GM19467 (cell line): ENCODE measurements around the gene CABP2.
"Not testable (repeated sequence)": the region's sequence is repeated elsewhere in the genome, so short reads cannot be mapped to it uniquely, and the experiment has no call there.

Experiments
- ATAC-seq: cut with Tn5 transposase; IDR thresholded peaks from one replicate; pipeline ENCODE4 v1.9.1; 2021; ENCODE audit warnings: mild to moderate bottlenecking, moderate library complexity; ENCODE audit not compliant: unreplicated experiment

CABP2 gene

DNA sequence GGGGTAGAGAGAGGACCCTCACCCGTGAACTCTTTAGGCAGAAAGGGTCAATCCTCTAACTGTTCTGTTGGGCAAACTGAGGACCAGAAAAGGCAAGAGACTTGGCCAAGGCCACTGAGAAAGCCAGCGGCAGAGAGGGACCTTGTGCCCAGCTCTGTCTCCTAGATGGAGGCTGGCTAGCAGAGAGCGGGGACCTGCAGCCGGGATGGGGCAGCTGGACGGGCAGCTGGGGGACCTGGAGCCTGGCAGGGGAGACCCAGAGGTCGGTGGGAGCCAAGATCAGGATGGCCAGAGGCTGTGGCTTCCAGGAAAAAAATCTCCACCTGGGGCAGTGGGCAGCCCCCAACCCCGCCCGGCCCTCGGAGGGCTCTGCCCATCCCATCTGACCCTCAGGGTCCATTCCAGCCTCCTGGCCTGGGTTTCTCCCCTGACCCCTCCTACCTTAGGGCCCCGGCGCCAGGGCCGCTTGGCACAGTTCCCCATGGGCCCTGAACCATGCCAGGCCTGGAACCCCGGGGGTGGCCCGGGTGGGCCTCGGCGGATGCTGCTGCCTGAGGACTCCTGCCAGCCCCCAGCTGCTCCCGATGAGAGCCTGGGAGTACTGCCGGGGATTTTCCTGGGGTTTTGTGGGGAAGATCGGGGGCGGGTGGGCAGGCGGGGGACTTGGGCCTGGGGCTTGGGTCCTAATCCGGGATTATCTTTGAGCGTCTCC is at the start of gene CABP2:
CABP2 (minus strand) TSS at position 603 of the 712 bp plus-strand sequence; CDS start at position 483, 120 bp downstream.
- no peak for ATAC-seq

DNA sequence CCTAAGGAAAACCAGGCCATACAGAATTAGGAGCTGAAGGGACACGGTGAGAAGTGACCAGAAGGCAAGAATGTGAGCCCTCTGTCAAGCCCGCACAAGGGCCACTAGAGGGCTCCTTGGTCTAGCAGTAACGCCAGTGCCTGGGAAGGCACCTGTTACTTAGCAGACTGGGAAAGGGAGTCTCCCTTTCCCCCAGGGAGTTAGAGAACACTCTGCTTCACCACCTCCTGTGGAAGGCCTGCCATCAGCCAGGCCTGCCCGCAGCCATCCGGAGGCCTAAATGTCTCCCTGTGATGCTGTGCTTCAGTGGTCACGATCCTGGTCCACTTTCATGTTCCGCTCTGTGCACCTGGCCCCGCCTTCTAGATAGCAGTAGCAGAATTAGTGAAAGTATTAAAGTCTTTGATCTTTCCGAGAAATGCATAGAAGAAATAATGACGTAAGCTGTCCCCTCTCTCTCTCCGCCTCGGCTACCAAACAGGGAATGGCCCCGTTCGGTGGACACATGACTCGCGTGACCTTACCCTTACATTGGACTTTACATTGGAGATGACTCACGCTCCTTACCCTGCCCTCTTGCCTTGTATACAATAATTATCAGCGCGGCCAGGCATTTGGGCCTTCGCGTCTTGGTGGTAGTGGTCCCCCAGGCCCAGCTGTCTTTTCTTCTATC is 49.6 kb upstream of the CABP2 start:
- ATAC-seq: no peak

DNA sequence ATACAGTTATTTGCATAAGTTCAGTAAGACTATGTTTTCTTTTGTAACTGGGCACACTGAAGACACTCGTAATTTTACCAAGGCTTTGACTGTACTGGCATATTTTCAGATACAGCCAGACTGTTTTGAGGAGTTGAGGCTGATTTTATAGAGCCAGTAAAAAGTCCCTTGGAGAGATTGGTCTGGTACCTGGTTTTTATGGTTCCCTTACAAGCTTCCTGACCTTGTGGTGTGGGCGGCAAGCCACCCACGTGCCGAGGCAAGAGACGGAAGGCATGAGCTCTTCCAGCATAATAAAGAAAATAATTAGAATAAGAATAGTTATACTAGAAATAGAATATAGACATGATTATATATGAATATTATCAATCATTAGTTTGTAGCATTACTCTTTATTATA is 49.1 kb upstream of the CABP2 start:
- ATAC-seq: no peak

DNA sequence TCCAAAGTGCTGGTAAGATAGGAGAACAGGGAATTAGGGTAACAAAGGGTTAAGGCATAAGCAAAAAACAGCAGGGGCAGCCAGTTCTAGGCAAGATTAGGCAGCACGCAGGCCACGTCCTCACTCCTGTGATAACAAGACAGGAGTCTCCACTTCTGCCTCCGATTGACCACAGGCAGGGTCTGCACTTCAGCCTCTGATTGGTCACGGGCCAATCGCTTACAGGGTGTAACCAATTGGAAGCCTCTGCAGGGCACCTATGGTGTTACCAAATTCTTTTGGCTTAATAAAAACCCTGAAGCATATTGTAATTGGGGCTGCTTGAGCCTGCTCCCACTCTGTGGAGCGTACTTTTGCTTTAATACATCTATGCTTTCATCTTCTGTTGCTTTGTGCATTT is 48.2 kb upstream of the CABP2 start:
- ATAC-seq: no peak

- ATAC-seq: no peak
Observed at GRCh38 chr11:67564230-67564629, 41.0 kb upstream of the CABP2 start.

DNA sequence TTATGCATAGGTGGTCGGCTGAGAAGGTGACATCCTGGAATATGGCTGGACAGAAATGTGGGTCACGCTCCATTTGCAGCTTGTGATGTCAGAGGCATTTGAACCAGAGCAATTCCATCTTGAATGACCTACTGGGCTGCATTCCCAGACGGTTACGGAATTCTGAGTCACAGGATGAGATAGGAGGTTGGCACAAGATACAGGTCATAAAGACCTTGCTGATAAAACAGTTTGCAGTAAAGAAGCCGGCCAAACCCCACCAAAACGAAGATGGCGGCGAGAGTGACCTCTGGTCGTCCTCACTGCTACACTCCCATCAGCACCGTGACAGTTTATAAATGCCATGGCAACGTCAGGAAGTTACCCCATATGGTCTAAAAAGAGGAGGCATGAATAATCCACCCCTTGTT is 40.5 kb upstream of the CABP2 start:
- not testable (repeated sequence) for ATAC-seq

- ATAC-seq: no peak
Observed at GRCh38 chr11:67562963-67563704, 39.9 kb upstream of the CABP2 start.

DNA sequence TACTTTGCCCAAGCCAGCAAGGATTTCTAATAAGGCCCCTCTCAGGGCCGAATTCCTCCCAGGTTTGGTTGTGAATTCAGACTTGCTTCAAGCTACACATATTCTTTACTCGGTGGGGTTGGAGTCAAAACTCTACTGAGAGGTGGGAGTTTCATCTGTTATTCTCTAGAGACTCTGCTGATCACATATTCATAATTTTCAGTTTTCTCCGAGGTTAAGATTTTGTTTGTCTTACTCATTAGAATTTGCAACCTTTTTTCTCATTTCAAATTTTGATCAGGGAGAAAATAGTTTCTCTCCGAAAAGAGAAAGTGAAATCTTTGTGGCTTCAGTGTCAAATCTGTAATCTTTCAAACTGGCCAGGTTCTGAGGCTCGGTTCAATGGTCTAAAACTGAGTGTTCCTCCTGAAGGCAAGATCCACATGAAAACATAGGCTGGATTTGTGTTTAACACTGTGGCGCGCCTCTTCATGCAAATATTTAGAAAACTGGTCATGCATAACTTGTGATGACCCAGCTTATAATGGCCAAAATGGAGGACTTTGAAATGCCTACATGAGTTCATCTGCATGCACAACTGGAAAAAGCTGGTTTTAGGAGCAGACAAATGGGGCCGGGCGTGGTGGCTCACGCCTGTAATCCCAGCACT is 38.8 kb upstream of the CABP2 start:
- peak; percentile 74 for ATAC-seq

DNA sequence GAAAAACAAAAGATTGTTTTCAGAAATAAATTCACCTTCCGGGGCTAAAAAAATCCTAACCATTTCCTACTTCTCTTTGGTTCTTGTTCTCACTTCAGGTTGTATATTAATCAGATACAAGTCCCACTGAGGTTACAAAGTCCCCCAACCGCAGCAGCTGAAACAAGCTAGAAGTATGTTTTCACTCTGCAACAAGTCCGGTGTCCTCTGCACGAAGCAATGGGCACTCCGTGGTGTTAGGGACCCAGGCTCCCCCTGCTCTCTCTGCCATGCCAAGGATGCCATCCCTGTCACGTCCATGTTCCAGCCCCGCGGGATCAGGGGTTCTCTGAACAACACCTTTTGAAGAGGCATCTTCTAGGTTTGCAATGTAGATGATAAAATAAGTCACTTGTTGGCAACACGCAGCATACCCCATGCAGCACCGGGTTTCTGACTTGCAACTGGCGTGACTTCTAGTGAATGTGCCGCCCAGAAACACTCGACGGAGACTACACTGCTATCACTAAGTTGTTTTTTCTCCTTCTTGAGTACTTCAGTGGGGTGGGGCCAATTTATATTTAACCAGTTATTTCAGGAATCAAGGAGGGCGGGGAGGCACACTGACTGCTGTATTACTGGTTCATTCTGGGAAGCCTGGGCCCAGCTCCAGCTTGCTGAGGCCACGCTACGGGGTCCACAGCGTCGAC is 35.0 kb upstream of the CABP2 start:
- ATAC-seq: no peak

DNA sequence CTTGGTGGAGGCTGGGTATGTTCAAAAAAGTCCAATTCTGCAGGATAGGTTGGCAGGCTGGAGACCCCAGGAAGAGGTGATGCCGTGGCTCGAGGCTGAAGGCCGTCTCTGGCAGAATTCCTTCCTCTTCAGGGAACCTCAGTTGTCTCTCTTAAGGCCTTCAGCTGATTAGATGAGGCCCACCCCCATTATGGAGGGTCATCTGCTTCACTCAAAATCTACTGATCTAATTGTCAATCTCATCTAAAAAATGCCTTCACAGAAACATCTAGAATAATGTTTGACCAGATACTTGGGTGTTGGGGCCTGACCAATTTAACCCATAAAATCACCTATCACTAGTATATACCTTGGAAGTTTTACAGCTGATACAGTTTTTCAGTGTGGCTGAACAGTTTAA is 33.0 kb upstream of the CABP2 start:
- ATAC-seq: no peak

DNA sequence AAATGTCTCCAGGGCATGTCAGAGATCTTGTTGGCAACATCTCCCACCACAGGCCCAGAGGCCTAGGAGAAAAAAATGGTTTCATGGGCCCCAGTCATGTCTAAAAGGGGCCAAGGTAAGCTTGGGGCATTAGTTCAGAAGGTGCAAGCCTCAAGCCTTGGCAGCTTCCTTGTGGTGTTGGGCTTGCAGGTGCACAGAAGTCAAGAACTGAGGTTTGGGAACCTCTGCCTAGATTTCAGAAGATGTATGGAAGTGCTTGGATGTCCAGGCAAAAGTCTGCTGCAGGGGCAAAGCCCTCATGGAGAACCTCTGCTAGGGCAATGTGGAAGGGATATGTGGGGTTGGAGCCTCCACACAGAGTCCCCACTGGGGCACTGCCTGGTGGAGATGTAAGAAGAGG is 28.5 kb upstream of the CABP2 start:
- not testable (repeated sequence) for ATAC-seq

DNA sequence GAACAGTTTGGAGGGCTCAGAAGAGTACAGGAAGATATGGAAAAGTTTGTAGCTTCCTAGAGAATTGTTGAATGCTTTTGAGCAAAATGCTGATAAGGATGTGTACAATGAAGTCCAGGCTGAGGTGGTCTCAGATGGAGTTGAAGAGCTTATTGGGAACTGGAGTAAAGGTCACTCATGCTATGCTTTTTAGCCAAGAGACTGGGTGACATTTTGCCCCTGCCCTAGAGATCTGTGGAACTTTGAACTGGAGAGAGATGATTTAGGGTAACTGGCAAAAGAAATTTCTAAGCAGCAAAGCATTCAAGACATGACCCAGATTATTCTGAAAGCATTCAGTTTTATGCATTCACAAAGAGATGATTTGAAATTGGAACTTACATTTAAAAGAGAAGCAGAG is 27.9 kb upstream of the CABP2 start:
- ATAC-seq: no peak

DNA sequence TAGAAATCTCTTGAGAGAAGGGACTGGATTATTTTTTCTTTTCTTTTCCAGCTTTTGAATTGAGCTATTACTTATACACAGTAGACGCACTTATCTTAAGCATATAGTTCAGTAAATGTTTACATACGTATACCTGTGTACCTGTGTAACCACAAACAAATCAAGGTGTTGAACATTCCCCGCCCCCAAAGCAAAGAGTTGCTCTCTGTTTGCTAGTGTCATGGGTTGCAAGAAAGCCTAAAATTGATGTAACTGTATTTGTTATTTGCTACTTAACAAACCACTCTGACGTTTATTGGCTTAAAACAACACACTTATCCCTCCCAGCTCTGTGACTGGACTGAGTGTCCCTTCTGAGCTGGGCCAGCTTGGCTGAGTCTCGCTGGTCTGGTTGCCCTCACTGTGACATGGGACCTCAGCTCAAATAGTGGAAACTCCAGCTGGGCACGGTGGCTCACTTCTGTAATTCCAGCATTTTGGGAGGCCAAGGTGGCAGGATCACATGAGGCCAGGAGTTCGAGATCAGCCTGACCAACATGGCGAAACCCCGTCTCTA is 25.4 kb upstream of the CABP2 start:
- ATAC-seq: no peak

GRCh38 chr11:67548112-67548511 is 24.9 kb upstream of the CABP2 start:
- not testable (repeated sequence) for ATAC-seq

GRCh38 chr11:67545280-67545679 is 22.0 kb upstream of the CABP2 start:
- ATAC-seq: no peak

DNA sequence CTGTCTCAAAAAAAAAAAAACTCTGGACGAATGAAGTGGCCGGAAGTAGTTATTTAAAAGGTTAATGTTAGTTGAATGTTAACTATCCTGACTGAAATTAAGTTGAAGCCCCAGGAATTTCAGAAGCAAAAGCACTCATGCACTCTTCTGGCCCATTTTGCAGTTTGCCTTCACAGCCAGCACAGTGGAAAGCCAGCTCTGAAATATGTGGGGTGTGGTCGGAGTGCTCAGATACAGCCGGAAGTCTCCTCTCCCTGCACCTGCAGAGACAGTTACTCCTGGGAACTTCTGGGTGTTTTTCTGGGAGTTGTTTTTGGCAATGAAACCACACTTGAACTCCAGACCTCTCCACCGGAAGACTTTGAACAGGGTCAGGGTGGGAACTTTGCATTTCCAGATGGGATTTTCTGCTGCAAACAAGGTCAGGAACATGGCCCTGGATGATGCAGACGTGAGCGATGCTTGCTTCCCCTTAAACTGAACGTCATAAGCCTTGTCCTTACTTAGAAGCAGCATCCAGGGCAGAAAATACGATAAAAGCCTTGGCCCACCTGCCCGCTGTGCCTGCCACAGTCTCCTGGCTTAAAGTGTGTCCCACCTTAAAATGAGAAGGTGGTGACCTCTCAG is 21.5 kb upstream of the CABP2 start:
- no peak for ATAC-seq

GRCh38 chr11:67543585-67543984 is 20.3 kb upstream of the CABP2 start:
- no peak for ATAC-seq

- ATAC-seq: no peak
Observed at GRCh38 chr11:67542971-67543370, 19.7 kb upstream of the CABP2 start.

GRCh38 chr11:67542169-67542568 is 18.9 kb upstream of the CABP2 start:
- ATAC-seq: no peak

GRCh38 chr11:67541198-67541597 is 18.0 kb upstream of the CABP2 start:
- no peak for ATAC-seq
